ENCODE data around the gene GARIN6. TPM values are rescaled to one million over a fixed set of nuclear protein-coding genes. Genes with fewer than 3 reads are reported as not detected.

Gene GARIN6
- total RNA-seq, 4 donors from 2014 or later: not detected

DNA sequence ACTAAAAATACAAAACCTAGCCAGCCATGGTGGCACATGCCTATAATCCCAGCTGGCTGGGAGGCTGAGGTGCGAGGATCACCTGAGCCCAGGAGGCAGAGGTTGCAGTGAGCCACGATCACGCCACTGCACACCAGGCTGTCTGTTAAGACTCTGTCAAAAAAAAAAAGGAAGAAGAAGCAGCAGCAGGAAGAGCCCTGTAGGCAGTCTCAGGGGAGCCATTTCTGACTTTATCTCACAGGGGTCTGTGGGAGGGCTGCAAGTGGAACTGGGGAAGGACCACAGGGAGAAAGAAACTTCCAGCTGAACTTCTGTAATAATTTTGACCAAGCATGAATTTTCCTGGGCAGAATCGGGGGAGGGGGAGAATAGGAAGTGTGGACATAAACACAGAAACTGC, 32.7 kb downstream of the GARIN6 start:
- Histone ChIP-seq H3K9me3 (peaks cover 0 to 3% (median 0%) of the 10 kb centered on the region in 3 donors), H3K36me3 (no peaks in the 10 kb centered on the region), H3K27ac (no peak overlapping the region), H3K4me3 (no peak overlapping the region), H3K27me3 (no peaks in the 10 kb centered on the region), H3K4me1 (no peaks in the 10 kb centered on the region)
- 77 to 79% methylated on average over 4 of the region's 4 CpGs for WGBS, 2 donors
- DNase-seq: no peak
- TF ChIP-seq CTCF (IDR thresholded peaks at IDR 0.05) (no peak), POLR2A (IDR thresholded peaks at IDR 0.05) (no peak)
- intact Hi-C loops (cut with DNase I): no loop called here

- no peaks in the 10 kb centered on the region for H3K36me3 ChIP-seq
- no peaks in the 10 kb centered on the region for H3K4me1 ChIP-seq
- no peaks in the 10 kb centered on the region for H3K9me3 ChIP-seq
- no peaks in the 10 kb centered on the region for H3K27me3 ChIP-seq
- 81 to 83% methylated on average over 1 of the region's 1 CpG for WGBS, 2 donors
- no peak for TF ChIP-seq POLR2A (IDR thresholded peaks at IDR 0.05)
- TF ChIP-seq CTCF (IDR thresholded peaks at IDR 0.05): no peak
- DNase-seq: no peak
- no peak overlapping the region for H3K4me3 ChIP-seq
- intact Hi-C loops (cut with DNase I): no loop called here
- no peak overlapping the region for H3K27ac ChIP-seq
These were observed 38.6 kb downstream of the GARIN6 start for GRCh38 chr12:99686142-99686541.

- intact Hi-C loops (cut with DNase I): no loop called here
- Histone ChIP-seq H3K27me3 (no peaks in the 10 kb centered on the region), H3K36me3 (no peaks in the 10 kb centered on the region), H3K4me3 (no peak overlapping the region), H3K4me1 (no peaks in the 10 kb centered on the region), H3K9me3 (no peaks in the 10 kb centered on the region), H3K27ac (no peak overlapping the region)
- 37 to 50% methylated on average over 2 of the region's 2 CpGs for WGBS, 2 donors
- TF ChIP-seq CTCF (IDR thresholded peaks at IDR 0.05): no peak
- DNase-seq: no peak
These were observed 47.5 kb downstream of the GARIN6 start for GRCh38 chr12:99695050-99695449.

Data from esophagus squamous epithelium (tissue), 5 donors.